Measurements from ENCODE around the gene RIPPLY3.
"Not testable (repeated sequence)": the region's sequence is repeated elsewhere in the genome, so short reads cannot be mapped to it uniquely, and the experiment has no call there.

The RIPPLY3 gene

DNA sequence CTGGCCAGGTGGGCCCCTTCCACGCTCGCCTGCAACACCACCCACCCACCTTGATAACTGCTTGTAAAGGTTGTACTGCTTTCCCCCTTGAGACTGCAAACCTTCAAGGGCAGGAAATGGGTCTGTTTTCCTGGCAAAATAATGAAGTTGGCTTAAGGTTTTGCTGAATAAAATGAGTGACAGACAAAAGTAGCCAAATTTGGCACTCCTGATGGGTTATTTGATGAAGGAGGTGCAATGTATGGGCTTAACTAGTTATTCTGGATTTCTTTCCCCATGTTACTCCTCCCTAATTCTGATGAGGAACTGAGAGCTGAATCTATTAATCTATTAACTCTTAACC lies 25.5 kb upstream of the RIPPLY3 start:
- no peak for DNase-seq (ENCODE audit: low read depth in 2 of 2)

GRCh38 chr21:36981977-36982700 lies 24.4 kb upstream of the RIPPLY3 start:
- DNase-seq (ENCODE audit: low read depth in 2 of 2) = no peak

GRCh38 chr21:36985751-36986594 lies 20.5 kb upstream of the RIPPLY3 start:
- DNase-seq (ENCODE audit: low read depth in 2 of 2) = no peak

- DNase-seq (ENCODE audit: low read depth in 2 of 2) = no peak
These were observed 18.7 kb upstream of the RIPPLY3 start for GRCh38 chr21:36987845-36988244.

GRCh38 chr21:36988536-36988935 lies 18.0 kb upstream of the RIPPLY3 start:
- DNase-seq (ENCODE audit: low read depth in 2 of 2) = no peak

- DNase-seq (ENCODE audit: low read depth in 2 of 2) = not testable (repeated sequence)
These were observed 17.3 kb upstream of the RIPPLY3 start for GRCh38 chr21:36989199-36989698.

- peak; percentile 89 to 92 for DNase-seq (ENCODE audit: low read depth in 2 of 2)
These were observed 16.6 kb upstream of the RIPPLY3 start for GRCh38 chr21:36989699-36990507.

DNA sequence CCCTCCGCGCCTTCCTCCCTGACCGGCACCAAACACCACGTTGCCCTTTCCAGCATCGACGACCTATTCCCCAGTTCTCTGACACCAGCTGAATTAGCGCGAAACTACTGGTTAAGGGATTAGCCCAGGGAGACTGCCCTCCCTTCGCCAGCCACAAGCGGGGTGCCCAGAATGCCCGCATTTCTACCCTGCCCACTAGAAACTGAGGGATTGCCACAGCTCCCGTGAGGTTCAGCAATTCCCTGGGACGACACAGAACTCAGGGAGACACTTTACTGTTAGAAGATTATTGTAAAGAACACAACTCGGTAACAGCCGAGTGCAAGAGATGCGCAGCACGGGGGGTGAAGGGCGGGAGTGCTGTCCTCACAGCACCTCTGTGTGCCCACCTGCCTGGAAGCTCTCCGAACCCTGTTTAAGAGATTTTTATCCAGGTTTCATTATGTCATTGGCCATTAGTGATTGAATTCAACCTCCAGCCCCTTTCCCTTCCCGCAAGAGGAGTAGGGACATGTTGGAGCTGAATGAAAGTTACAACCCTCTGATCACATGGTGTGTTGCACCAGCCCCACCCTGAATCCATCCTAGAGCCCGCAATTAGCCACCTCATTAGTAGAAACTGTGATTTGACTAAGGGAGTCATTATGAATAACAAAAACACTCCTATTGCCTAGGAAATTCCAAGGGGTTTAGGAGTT lies 15.8 kb upstream of the RIPPLY3 start:
- no peak for DNase-seq (ENCODE audit: low read depth in 2 of 2)

DNA sequence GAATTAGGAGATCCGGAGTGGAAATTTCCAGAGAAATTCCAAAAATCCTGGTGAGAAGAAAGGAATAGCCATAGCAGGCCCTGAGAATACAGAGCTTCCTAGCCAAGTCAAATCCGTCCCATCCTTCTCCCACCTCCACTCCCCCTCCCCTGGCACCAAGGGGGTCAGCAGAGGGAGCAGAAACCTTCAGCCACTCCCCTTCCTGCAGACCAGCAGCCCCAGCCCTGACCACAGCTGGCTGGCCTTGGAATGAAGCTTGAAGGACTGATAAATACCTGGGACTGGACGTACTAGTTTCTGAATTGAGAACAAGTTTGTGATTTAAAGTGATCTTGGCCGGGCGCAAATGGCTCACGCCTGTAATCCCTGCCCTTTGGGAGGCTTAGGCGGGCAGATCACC lies 13.8 kb upstream of the RIPPLY3 start:
- DNase-seq (ENCODE audit: low read depth in 2 of 2) = no peak

GRCh38 chr21:36994501-36995158 lies 11.9 kb upstream of the RIPPLY3 start:
- DNase-seq (ENCODE audit: low read depth in 2 of 2) = peak; percentile 23 to 36

- not testable (repeated sequence) for DNase-seq (ENCODE audit: low read depth in 2 of 2)
These were observed 11.2 kb upstream of the RIPPLY3 start for GRCh38 chr21:36995285-36995684.

- DNase-seq (ENCODE audit: low read depth in 2 of 2) = no peak
These were observed 7.2 kb upstream of the RIPPLY3 start for GRCh38 chr21:36999131-36999898.

DNA sequence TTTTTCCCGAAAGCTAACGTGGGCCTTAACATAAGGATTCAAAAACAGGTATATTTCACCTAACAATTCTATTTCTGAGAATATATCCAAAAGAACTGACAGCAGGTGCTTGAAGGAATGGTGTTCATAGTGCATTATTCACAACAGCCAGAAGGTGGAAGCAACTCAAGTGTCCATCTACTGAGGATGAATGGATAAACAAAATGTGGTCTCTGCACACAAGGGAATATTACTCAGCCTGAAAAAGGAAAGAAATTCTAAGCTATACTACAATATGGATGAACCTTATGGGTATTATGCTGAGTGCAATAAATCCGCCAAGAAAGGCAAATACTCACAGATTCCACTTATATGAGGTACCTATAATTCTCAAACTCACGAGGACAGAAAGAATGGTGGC lies 6.1 kb upstream of the RIPPLY3 start:
- DNase-seq (ENCODE audit: low read depth in 2 of 2) = no peak

DNA sequence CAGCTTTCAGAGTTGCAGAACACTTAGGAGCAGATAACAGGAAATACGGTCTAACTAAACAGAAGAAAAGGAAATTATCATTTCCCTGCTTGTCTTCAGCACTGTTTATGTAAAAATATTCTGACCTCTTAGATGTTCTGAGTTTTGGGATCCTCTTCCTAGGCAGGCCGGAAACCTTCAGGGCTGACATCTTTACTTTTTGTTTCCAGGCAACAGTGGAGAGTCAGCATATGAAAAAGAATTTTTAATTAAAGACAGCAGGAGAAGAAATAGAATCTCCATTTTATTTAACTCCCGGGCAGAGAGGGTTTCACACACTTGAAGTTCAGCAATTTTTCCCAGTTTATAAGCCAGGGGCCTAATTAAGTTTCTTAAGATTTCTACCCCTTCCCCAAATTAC lies 5.1 kb upstream of the RIPPLY3 start:
- no peak for DNase-seq (ENCODE audit: low read depth in 2 of 2)

- DNase-seq (ENCODE audit: low read depth in 2 of 2) = not testable (repeated sequence)
These were observed 3.7 kb upstream of the RIPPLY3 start for GRCh38 chr21:37002851-37003250.

- DNase-seq (ENCODE audit: low read depth in 2 of 2) = not testable (repeated sequence)
These were observed 2.6 kb upstream of the RIPPLY3 start for GRCh38 chr21:37003917-37004316.

DNA sequence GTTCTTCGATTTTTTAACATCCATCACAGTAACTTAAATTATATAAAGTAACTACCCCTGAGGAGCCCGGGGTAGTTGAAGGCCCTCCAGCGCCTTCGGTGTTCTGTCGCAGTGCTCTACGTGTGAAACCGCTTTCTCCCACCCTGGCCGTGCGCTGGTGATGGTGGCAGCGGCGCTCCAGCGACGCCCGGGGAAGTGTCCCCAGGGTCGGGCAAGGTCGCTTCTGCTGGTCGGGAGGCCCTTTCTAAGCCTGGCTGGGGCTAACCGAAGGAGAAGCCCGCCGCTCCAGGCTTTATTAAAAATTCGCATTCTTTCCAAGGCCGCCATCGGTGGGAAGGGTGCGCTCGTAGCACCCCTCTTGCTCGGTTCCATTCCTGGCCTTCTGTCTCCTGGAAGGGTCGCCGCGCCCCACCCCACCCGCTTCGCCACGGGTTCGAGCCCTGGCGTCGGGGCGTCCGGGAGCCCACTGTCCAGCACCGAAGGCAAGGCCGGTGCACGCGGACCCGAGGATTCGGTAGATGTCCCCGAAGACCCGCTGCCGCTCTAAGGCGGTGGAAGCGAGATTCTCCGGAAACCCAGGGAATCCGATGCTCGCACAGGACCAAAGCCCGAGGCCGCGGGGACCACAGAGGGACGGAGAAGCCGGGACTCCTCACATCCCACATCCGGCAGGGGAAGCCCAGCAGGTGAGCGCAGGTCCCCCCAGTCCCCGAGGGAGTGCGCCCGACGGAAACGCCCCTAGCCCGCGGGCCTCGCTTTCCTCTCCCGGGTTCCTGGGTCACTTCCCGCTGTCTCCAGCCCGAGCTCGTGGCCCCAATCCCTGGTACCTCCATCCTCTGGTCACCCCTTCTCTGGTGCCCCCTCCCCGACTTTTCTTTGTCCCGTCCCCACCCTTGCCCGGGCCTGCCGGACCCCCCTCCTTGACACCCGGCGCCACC lies 685 bp upstream of the RIPPLY3 start:
- no peak for DNase-seq (ENCODE audit: low read depth in 2 of 2)

- DNase-seq (ENCODE audit: low read depth in 2 of 2) = no peak
These were observed 2.2 kb downstream of the RIPPLY3 start for GRCh38 chr21:37008724-37009123.

- peak; percentile 66 to 73 for DNase-seq (ENCODE audit: low read depth in 2 of 2)
These were observed 3.3 kb downstream of the RIPPLY3 start for GRCh38 chr21:37009740-37010341.

All from stimulated activated CD8-positive, alpha-beta memory T cell treated with anti-CD3 and anti-CD28 coated beads, Interleukin-2, amount 100 ng/mL, for 48 hours (primary cell).